Right cardiac atrium (tissue), 5 donors: ENCODE data around the gene PPP3R1. TPM values are rescaled to one million over a fixed set of nuclear protein-coding genes. Genes with fewer than 3 reads are reported as not detected.

Source experiments
- ATAC-seq, 2 donors: fragments of 200-7000 bp; cut with Tn5 transposase; one replicate each; pipeline versions ENCODE4 v1.8.0 to v1.9.1; 2020; ENCODE audit warnings: moderate library complexity in 2 of 2, mild to moderate bottlenecking in 1 of 2
- DNase-seq, 3 donors: peaks; one replicate each; pipeline ENCODE4 v3.0.0-alpha.2; 2020
- H3K27ac ChIP-seq: one replicate; pipeline ENCODE4 v1.5.1; 2013; ENCODE audit warnings: mild to moderate bottlenecking, low read length, control low read depth, moderate library complexity
- H3K27me3 ChIP-seq: one replicate; pipeline ENCODE4 v1.6.1; 2013; ENCODE audit not compliant: control insufficient read depth, insufficient read depth
- H3K4me1 ChIP-seq: one replicate; pipeline ENCODE4 v1.6.1; 2013; ENCODE audit warnings: low read length; ENCODE audit not compliant: control insufficient read depth, insufficient read depth
- H3K4me3 ChIP-seq: one replicate; pipeline ENCODE4 v1.5.1; 2013; ENCODE audit warnings: low read length, control low read depth
- H3K9me3 ChIP-seq: one replicate; pipeline ENCODE4 v1.6.1; 2013; ENCODE audit warnings: low read length; ENCODE audit not compliant: control insufficient read depth
- WGBS: extraction: QIAGEN DNeasy Blood & Tissue Kit; methylation state at CpG from one replicate; pipeline ENCODE4 v1.1.7; 2013; 5-methylcytosine and 5-hydroxymethylcytosine counted together
- intact Hi-C, 4 donors: fragments of 100-400 bp; cut with DNase I; formaldehyde crosslinking; loops; one replicate each; pipeline versions ENCODE4 v1.11.0 to v1.14.0; 2022 to 2023
- polyA plus RNA-seq: library from polyadenylated mRNA; stranded (reverse); fragments of 200-250 nt; gene quantifications from one replicate; pipeline ENCODE4 v1.2.3, GENCODE V29; 2013
- total RNA-seq, 4 donors: library from RNA; stranded (reverse); fragmentation: NEBNext Ultra II Directional; extraction: Animal tissue kit (Norgen Biotek cat#: 25700); gene quantifications; one replicate each; pipeline ENCODE4 v1.2.1, GENCODE V29; 2021
- donor health status: healthy with polysubstance abuse.
- donor health status: DM: no; HTN: yes; CAD: no.
- donor health status: DM: no; HTN: no; CAD: no.
- donor health status: DM: no; HTN: yes; CAD: no; lungs with severe emphysema.
- donor health status: DM: yes; HTN: yes; CAD: no.

PPP3R1 gene
- total and polyA plus RNA-seq, 5 donors: 21.4 to 46.2 (median 41.5) TPM

DNA sequence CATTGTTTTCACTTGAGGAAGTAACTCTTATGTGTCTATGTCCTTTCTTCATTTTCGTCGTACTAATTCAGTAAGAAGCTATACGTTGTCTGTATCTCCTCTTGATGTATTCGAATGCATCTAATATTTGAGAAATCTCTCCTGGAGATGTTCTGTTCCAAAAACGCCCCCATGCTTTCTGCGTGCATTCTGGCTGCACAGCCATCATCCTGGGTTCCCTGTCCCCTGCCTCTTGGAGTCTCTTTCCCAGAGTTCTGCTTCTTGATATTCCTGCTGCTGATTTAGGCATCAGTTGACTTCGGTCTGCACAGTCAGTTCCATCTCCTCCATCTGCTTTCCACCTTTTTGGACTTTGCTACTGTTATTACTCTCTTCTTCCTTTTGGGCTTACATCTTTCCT, 81.2 kb downstream of the PPP3R1 start:
- H3K4me1 ChIP-seq: no peaks in the 10 kb centered on the region
- H3K27me3 ChIP-seq: no peaks in the 10 kb centered on the region
- intact Hi-C loops: no loop called here
- no peak overlapping the region for H3K4me3 ChIP-seq
- DNase-seq: no peak
- no peak for ATAC-seq
- no peaks in the 10 kb centered on the region for H3K9me3 ChIP-seq
- 92% methylated on average over 7 of the region's 7 CpGs for WGBS
- no peak overlapping the region for H3K27ac ChIP-seq

DNA sequence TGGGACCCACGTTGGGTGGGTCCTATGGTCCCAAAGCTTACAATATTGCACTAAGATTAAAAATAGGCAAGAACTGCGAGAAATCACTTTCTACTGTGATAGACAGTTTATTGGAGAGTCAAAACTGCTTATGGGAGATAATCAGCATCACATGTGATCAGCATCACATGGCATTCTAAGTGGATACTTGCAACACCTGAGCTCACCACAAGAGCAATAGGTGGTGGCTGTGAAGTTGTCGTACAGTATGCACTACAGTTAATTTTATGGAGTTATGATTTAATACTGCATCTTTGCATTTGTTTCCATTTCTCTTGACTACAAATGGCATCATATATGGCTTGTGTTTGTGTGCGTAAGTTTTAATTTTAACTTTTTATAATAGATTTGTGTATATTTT, 83.0 kb downstream of the PPP3R1 start:
- intact Hi-C loops: no loop called here
- no peak overlapping the region for H3K27ac ChIP-seq
- no peak overlapping the region for H3K4me3 ChIP-seq
- no peak for DNase-seq
- WGBS: 92% methylated on average over 4 of the region's 4 CpGs
- H3K27me3 ChIP-seq: no peaks in the 10 kb centered on the region
- no peaks in the 10 kb centered on the region for H3K4me1 ChIP-seq
- H3K9me3 ChIP-seq: no peaks in the 10 kb centered on the region
- no peak for ATAC-seq

DNA sequence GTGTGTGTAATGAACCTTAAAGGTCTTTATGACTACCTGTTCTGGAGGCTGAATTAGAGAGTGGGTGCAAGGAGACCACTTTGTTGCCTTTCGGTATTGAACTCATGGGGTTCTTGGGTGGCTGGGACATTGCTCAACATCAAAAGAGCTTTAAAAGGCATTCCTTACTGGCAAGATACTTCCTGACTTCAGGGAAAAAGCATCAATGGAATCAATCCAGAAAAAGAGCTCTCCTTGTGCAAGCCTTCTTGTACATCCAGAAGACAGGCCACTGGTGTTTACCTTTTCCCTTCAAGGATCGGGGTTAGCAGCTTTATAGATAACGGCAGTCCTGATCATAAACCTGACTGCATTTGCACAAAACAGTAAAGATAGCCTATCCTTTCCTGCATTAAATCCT, 85.1 kb downstream of the PPP3R1 start:
- Histone ChIP-seq H3K9me3 (no peaks in the 10 kb centered on the region), H3K27me3 (no peaks in the 10 kb centered on the region), H3K4me1 (no peaks in the 10 kb centered on the region), H3K27ac (no peak overlapping the region), H3K4me3 (no peak overlapping the region)
- DNase-seq (no peak), ATAC-seq (no peak)
- WGBS: 87% methylated on average over 3 of the region's 3 CpGs
- intact Hi-C loops: no loop called here

DNA sequence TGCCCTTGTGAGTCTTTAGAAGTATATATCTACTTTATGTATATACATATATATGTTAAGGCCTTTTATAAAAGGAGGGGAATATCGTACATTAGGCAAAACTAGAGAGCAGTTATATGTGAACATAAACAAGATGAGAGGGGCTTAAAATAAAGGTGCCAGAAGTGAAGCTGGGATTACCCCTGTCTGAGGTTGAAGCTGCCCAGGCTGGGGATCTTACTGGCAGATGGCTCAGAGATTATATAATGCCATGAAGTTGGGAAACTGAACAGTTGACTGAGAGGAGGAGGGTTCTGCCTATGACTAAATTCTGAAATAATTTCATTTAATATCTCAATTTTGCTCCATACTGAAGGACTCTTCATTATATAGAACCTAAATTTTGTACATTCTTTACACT, 88.7 kb downstream of the PPP3R1 start:
- Histone ChIP-seq H3K4me1 (no peaks in the 10 kb centered on the region), H3K9me3 (no peaks in the 10 kb centered on the region), H3K4me3 (no peak overlapping the region), H3K27ac (no peak overlapping the region), H3K27me3 (no peaks in the 10 kb centered on the region)
- intact Hi-C loops: no loop called here
- WGBS: 99% methylated on average over 1 of the region's 1 CpG
- DNase-seq (no peak), ATAC-seq (no peak)

DNA sequence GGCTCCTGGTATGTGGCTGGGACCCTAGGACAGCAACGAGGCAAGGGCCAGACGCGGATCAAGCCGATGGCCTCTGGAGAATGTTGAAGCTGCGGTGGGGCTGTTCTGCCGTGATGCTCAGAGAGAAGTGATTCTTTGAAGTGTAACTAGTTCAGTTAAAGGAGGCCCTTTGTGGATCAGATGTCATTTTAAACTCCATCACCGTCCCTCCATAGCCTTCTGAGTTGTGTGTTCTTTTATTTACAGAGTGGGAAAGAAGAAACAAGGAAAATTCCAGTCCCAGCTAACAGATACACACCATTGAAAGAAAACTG, 94.2 kb downstream of the PPP3R1 start:
- under 1% methylated on average over 7 of the region's 7 CpGs for WGBS
- intact Hi-C loops: loop anchor here in 1 of 4 donors (10.0 kb wide), 1 partner anchor 97 kb away; the partner anchor contains the start of gene PPP3R1
- ATAC-seq (no peak), DNase-seq (no peak)
- Histone ChIP-seq H3K4me3 (peak overlapping the region; percentile 76), H3K4me1 (no peaks in the 10 kb centered on the region), H3K9me3 (no peaks in the 10 kb centered on the region), H3K27ac (peak overlapping the region; percentile 69), H3K27me3 (no peaks in the 10 kb centered on the region)

DNA sequence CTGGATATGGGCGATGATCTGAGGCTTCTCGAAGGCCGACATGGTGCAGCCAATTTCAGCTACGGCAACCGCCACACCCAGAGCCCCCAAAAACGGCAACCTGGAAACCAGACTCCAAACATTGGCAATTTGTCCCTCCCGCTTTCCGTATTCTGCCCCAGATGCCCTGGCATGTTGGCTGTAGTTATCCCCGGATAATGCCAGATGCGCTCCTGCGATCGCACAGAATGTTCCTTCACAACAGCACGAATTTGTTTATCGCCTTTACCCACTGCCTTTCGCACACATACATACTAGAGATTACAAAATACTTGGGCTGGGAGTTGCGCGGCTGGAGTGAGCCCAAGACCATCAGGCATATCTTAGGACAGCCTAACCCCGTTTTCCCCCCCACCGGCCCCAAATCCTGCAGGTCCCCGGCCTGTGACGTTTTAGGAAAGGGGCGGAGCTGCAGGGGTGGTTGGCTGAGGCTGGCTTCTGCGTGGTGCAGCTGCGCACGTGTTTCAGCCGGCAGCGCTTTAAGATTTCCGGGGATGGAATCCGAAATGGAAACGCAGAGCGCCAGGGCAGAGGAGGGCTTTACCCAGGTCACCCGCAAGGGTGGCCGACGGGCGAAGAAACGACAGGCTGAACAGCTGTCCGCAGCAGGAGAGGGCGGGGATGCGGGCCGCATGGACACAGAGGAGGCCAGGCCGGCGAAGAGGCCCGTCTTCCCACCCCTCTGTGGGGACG, 94.8 kb downstream of the PPP3R1 start, which contains the start of gene PNO1:
Gene PNO1 (plus strand): TSS at position 487 of the 732 bp plus-strand sequence. CDS start 47 bp downstream, at position 534.
- peak; percentile 98 for ATAC-seq
- Histone ChIP-seq H3K27ac (peak within 1 kb of the TSS; percentile 93), H3K27me3 (no peaks in the 10 kb centered on the region), H3K9me3 (no peaks in the 10 kb centered on the region), H3K4me3 (peak within 1 kb of the TSS; percentile 76), H3K4me1 (no peaks in the 10 kb centered on the region)
- peak; percentile 94 to 97 (median 97) for DNase-seq
- WGBS: under 1% methylated on average over 44 of the region's 44 CpGs
- intact Hi-C loops: loop anchor here in 1 of 4 donors (10.0 kb wide), 1 partner anchor 97 kb away; the partner anchor contains the start of gene PPP3R1

DNA sequence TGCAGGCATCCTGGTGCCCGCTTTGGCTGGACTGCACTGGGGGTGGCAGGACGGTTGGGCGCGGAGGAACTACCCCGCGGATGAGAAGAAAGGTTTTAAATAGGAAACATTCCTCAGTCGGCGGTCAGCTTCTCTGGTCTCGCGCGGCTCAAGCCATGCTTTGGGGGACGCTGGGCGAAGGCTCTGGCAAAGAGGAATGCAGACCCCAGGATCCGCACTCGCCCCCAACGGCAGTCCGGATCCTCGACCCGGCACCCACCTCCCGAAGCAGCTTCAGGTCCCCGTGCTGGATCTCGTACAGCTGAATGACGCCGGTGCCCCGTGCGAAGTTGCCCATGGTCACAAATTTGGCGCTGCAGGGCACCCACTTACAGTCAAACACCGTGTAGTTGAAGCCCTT, 95.3 kb downstream of the PPP3R1 start:
- intact Hi-C loops: loop anchor here in 1 of 4 donors (10.0 kb wide), 1 partner anchor 98 kb away; the partner anchor contains the start of gene PPP3R1
- under 1% methylated on average over 28 of the region's 28 CpGs for WGBS

DNA sequence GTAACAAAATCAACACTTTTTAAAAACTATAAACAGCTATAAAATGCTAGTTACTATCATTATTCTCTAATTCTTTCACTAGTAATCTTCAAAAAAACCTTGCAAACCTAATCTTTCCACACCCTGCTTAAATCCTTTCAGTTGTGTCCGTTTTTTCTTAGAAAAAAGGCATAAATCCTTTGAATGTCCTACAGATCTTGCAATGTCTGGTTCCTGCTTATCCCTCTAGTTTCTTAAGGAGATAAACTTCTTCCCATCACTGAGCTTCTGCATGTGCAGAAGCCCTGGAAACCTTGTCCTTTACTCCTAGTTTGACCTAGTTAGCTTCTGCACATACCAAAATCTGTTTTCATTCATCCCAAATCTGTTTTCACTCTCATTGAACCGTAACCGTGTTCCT, 95.9 kb downstream of the PPP3R1 start:
- intact Hi-C loops: loop anchor here in 1 of 4 donors (10.0 kb wide), 1 partner anchor 98 kb away; the partner anchor contains the start of gene PPP3R1

More for the DNA sequence above, 95.3 kb downstream of the PPP3R1 start:
- ATAC-seq (peak; percentile 65), DNase-seq (no peak)
- Histone ChIP-seq H3K4me3 (peak overlapping the region; percentile 76), H3K9me3 (no peaks in the 10 kb centered on the region), H3K27me3 (no peaks in the 10 kb centered on the region), H3K4me1 (no peaks in the 10 kb centered on the region), H3K27ac (peak overlapping the region; percentile 93)

DNA sequence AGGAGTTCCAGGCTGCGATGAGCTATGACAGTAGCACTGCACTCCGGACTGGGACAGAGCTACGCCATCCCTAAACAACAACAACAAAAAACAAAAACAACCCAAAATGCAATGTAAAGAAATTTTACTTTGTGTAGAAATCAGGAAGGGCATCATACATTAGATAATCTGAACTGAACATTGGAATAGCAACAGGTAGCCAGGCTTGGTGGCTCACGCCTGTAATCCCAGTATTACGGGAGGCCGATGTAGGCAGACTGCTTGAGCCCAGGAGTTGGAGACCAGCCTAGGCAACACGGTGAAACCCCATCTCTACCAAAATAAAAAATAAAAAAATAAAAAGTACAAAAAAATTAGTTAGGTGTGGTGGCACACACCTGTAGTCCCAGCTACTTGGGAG, 96.7 kb downstream of the PPP3R1 start:
- H3K4me1 ChIP-seq: no peaks in the 10 kb centered on the region
- no peaks in the 10 kb centered on the region for H3K9me3 ChIP-seq
- H3K4me3 ChIP-seq: no peak overlapping the region
- no peaks in the 10 kb centered on the region for H3K27me3 ChIP-seq
- 96% methylated on average over 7 of the region's 7 CpGs for WGBS
- no peak overlapping the region for H3K27ac ChIP-seq
- intact Hi-C loops: loop anchor here in 1 of 4 donors (10.0 kb wide), 1 partner anchor 99 kb away; the partner anchor contains the start of gene PPP3R1
- DNase-seq: no peak
- no peak for ATAC-seq

More for the DNA sequence above, 95.9 kb downstream of the PPP3R1 start:
- ATAC-seq (no peak), DNase-seq (no peak)
- WGBS: 10% methylated on average over 3 of the region's 3 CpGs
- Histone ChIP-seq H3K9me3 (no peaks in the 10 kb centered on the region), H3K4me1 (no peaks in the 10 kb centered on the region), H3K27me3 (no peaks in the 10 kb centered on the region), H3K27ac (no peak overlapping the region), H3K4me3 (peak overlapping the region; percentile 76)

DNA sequence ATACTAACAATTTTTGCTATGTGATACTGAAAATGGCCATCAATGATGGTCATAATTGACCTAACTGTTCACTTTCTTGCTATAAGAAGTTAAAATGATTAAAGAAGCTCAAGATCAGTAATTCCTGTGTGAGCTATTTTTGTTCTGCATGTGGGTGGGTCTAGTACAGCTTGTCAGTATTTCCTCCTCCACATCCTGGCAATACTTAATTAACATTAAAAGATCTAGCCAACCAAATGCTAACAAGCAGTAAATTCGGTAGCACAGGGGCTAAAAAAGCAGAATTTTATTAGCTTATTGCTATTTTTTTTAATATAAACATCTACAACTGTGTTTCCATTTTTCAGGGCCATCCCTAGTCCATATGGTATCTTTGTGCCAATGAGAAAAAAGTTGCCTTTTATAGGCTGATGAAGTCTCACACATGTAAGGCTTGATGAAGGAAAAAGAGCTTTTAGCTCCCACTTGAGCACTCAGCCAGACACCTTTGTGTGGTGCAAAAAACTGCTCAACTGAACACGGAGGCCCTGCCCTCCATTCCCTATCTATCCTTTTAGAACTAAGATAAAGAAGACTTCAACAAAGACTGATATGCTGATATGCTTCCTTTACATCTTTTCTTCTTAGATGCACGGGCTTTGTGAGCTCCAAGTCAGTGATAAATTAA, 99.5 kb downstream of the PPP3R1 start:
- ATAC-seq (peak in 1 of 2 donors; percentile 30), DNase-seq (no peak)
- intact Hi-C loops: loop anchor here in 1 of 4 donors (10.0 kb wide), 1 partner anchor 102 kb away; the partner anchor contains the start of gene PPP3R1
- Histone ChIP-seq H3K4me1 (no peaks in the 10 kb centered on the region), H3K27me3 (no peaks in the 10 kb centered on the region), H3K27ac (no peak overlapping the region), H3K9me3 (no peaks in the 10 kb centered on the region), H3K4me3 (no peak overlapping the region)
- WGBS: 34% methylated on average over 3 of the region's 3 CpGs

DNA sequence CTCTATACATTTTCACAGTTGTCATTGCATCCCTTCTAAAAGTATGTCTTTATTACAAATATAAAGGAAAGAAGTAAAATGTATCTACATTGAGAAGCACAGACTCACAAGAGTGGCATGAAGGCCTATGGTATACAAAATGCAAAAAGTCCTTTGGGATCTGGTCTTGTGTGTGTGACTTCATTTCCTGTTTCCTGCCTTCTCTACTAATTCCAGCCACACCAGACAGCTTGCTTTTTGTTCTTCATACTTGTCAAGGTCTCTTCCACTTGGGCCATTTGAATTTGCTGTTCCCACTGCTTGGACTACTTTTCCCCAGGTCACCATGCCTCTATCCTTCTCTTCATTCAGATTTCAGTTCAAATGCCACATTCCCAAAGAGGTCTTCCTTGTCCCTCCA, 101.3 kb downstream of the PPP3R1 start:
- Histone ChIP-seq H3K27ac (peak overlapping the region; percentile 45), H3K27me3 (no peaks in the 10 kb centered on the region), H3K4me3 (no peak overlapping the region), H3K9me3 (no peaks in the 10 kb centered on the region), H3K4me1 (no peaks in the 10 kb centered on the region)
- no peak for ATAC-seq
- intact Hi-C loops: loop anchor here in 1 of 4 donors (10.0 kb wide), 1 partner anchor 104 kb away; the partner anchor contains the start of gene PPP3R1
- no peak for DNase-seq
